ENCODE data around the gene KIF2C.

DNA sequence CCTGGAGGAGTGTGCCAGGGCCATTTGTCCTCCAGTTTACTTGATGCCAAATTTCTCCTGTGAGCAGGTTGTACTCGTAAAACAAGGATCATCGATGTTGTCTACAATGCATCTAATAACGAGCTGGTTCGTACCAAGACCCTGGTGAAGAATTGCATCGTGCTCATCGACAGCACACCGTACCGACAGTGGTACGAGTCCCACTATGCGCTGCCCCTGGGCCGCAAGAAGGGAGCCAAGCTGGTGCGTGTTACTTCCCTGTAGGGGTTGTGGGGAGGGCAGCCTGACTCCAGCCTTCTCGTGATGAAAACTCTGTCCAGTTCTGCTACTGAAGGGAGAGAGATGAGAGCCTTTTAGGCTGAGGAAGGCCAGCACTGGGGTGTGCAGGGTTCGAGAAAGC, 37.9 kb downstream of the KIF2C start:
- TF ChIP-seq, protein P1, sequence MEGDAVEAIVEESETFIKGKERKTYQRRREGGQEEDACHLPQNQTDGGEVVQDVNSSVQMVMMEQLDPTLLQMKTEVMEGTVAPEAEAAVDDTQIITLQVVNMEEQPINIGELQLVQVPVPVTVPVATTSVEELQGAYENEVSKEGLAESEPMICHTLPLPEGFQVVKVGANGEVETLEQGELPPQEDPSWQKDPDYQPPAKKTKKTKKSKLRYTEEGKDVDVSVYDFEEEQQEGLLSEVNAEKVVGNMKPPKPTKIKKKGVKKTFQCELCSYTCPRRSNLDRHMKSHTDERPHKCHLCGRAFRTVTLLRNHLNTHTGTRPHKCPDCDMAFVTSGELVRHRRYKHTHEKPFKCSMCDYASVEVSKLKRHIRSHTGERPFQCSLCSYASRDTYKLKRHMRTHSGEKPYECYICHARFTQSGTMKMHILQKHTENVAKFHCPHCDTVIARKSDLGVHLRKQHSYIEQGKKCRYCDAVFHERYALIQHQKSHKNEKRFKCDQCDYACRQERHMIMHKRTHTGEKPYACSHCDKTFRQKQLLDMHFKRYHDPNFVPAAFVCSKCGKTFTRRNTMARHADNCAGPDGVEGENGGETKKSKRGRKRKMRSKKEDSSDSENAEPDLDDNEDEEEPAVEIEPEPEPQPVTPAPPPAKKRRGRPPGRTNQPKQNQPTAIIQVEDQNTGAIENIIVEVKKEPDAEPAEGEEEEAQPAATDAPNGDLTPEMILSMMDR (IDR thresholded peaks at IDR 0.05; ENCODE audit: low read length), result no peak
- TF ChIP-seq EZH2phosphoT487 (IDR thresholded peaks at IDR 0.05; ENCODE audit: low read length) (no peak), EZH2 (optimal IDR thresholded peaks at IDR 0.05; ENCODE audit: low read depth, low read length) (no peak)

Measured in MM.1S (cell line).